ENCODE results near the gene RAB6C.
"Not testable (repeated sequence)": the region's sequence is repeated elsewhere in the genome, so short reads cannot be mapped to it uniquely, and the experiment has no call there.

Gene RAB6C

DNA sequence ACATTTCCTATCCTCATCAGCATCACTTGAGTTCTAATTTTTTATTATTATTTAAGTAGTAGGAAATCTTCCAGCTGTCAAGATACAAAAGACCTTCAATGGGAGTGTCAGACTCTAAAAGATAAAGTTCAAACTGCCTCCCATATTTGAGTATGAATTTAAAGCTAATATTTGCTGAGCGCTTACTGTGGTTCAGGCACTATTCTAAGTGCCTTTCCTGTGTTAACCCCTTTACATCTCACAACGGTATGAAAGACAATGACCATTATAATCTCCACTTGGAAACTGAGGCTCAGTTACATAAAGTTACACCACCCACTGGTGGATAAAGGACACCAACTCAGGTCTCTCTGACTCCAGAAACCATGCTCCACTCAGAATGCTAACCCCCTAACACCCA lies 39.9 kb downstream of the RAB6C start:
- no peak overlapping the region for H3K27ac ChIP-seq
- TF ChIP-seq, protein P1, sequence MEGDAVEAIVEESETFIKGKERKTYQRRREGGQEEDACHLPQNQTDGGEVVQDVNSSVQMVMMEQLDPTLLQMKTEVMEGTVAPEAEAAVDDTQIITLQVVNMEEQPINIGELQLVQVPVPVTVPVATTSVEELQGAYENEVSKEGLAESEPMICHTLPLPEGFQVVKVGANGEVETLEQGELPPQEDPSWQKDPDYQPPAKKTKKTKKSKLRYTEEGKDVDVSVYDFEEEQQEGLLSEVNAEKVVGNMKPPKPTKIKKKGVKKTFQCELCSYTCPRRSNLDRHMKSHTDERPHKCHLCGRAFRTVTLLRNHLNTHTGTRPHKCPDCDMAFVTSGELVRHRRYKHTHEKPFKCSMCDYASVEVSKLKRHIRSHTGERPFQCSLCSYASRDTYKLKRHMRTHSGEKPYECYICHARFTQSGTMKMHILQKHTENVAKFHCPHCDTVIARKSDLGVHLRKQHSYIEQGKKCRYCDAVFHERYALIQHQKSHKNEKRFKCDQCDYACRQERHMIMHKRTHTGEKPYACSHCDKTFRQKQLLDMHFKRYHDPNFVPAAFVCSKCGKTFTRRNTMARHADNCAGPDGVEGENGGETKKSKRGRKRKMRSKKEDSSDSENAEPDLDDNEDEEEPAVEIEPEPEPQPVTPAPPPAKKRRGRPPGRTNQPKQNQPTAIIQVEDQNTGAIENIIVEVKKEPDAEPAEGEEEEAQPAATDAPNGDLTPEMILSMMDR (conservative IDR thresholded peaks at IDR 0.05), result no peak

DNA sequence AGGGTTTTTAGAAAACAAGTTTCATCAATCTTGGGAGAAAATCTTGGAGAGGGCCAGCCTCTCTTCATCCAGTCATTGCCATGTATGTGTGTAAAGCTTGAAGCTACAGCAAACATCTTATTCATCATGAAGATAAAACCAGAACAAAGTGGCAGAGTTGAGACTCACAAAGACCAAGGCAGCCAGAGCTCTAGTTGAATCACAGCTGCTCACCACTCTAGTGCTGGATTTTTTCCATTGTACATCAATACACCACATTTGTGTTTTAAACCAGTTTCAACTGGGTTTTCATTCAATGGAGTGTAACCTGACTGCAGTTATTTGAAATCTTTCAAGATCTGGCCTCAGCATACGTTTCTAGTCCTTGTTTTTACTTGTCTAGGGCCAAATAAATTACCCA lies 40.6 kb downstream of the RAB6C start:
- H3K27ac ChIP-seq, result not testable (repeated sequence)

DNA sequence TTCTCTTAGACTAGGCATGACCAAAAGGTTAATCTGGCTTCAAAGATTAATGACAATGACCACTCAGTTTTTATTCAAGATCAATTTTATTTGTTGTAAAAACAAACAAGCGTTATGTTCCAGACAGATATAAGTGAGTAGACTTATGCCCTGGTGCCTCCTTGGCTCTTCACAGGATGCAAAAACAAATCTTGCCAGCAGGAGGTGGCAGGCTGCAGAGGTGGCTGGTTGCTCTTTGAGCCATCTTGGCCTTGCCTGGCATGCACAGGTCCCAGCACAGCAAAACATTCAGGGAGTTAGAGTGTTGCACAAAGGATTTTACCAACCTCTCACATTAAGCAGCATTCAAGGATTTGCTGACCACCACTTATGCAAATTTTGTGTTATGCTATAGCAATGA lies 46.5 kb downstream of the RAB6C start:
- H3K27ac ChIP-seq, result not testable (repeated sequence)

All from VCaP (cell line).